ENCODE results near the gene PAFAH1B2. TPM values are rescaled to one million over a fixed set of nuclear protein-coding genes. Genes with fewer than 3 reads are reported as not detected.

PAFAH1B2 gene
- total and polyA plus RNA-seq, 10 of the 15 experiments (the other 5 are each of a cell fraction or from before 2014, with no cell fraction given), result 17.6 to 64.8 (median 47.6) TPM

DNA sequence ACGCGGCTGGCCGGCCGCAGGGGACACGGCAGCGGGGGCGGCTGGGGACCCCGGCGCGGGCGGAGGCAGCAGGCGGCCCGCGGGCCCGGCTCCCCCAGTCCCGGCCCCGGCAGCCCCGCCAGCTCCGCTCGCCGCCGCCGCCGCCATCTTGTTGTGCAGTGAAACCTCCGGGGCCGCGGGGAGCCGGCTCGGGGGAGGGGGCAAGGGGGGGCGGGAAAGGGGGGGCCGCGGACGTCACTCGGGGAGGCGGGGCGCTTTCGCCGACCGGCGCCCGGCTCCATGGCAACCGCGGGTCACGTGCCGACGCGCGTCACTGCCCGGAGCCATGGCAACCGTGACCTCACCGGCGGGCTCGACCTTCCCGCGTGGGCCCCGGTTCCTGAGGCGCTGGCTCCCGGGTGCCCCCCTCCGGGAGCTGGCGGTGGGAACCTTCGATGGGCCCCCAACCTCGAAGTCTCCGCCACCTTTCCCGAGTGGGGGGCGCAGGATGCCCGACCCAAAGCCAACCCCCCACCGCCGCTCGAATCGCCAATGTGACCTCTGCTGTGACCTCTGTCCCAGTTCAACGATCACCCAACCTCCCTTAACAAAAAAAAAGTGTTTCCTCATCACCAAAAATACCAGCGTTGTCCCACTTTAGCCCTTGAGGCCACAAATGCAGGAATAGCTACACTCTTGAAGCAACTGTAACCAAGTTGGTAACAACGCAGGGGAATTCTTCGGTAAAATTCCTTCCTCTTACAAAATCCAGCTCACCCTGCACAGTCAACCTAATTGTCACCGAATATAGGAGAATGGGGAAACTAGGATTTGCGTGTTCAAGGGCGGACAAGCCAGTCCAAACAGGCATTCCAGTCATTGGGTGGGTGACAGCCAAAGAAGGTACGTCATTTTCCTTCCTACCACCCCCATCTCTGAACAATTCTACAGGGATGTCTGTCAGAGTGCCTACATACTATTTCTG lies 45.5 kb upstream of the PAFAH1B2 start, which contains the start of gene SIK3 (continued):
- TF ChIP-seq, protein P1, sequence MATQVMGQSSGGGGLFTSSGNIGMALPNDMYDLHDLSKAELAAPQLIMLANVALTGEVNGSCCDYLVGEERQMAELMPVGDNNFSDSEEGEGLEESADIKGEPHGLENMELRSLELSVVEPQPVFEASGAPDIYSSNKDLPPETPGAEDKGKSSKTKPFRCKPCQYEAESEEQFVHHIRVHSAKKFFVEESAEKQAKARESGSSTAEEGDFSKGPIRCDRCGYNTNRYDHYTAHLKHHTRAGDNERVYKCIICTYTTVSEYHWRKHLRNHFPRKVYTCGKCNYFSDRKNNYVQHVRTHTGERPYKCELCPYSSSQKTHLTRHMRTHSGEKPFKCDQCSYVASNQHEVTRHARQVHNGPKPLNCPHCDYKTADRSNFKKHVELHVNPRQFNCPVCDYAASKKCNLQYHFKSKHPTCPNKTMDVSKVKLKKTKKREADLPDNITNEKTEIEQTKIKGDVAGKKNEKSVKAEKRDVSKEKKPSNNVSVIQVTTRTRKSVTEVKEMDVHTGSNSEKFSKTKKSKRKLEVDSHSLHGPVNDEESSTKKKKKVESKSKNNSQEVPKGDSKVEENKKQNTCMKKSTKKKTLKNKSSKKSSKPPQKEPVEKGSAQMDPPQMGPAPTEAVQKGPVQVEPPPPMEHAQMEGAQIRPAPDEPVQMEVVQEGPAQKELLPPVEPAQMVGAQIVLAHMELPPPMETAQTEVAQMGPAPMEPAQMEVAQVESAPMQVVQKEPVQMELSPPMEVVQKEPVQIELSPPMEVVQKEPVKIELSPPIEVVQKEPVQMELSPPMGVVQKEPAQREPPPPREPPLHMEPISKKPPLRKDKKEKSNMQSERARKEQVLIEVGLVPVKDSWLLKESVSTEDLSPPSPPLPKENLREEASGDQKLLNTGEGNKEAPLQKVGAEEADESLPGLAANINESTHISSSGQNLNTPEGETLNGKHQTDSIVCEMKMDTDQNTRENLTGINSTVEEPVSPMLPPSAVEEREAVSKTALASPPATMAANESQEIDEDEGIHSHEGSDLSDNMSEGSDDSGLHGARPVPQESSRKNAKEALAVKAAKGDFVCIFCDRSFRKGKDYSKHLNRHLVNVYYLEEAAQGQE (IDR thresholded peaks at IDR 0.05; ENCODE audit: low read depth, low read length), result no peak
- TF ChIP-seq CBFB (IDR thresholded peaks at IDR 0.05; ENCODE audit: low read depth), result no peak
- TF ChIP-seq NR2C2 (IDR thresholded peaks at IDR 0.05; ENCODE audit: borderline replicate concordance, control insufficient read depth, insufficient read length, low read depth), result no peak
- TF ChIP-seq, protein P2, sequence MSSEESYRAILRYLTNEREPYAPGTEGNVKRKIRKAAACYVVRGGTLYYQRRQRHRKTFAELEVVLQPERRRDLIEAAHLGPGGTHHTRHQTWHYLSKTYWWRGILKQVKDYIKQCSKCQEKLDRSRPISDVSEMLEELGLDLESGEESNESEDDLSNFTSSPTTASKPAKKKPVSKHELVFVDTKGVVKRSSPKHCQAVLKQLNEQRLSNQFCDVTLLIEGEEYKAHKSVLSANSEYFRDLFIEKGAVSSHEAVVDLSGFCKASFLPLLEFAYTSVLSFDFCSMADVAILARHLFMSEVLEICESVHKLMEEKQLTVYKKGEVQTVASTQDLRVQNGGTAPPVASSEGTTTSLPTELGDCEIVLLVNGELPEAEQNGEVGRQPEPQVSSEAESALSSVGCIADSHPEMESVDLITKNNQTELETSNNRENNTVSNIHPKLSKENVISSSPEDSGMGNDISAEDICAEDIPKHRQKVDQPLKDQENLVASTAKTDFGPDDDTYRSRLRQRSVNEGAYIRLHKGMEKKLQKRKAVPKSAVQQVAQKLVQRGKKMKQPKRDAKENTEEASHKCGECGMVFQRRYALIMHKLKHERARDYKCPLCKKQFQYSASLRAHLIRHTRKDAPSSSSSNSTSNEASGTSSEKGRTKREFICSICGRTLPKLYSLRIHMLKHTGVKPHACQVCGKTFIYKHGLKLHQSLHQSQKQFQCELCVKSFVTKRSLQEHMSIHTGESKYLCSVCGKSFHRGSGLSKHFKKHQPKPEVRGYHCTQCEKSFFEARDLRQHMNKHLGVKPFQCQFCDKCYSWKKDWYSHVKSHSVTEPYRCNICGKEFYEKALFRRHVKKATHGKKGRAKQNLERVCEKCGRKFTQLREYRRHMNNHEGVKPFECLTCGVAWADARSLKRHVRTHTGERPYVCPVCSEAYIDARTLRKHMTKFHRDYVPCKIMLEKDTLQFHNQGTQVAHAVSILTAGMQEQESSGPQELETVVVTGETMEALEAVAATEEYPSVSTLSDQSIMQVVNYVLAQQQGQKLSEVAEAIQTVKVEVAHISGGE (CRISPR knock-in tag; IDR thresholded peaks at IDR 0.05), result no peak
- peak; percentile 95 for TF ChIP-seq DPF2 (IDR thresholded peaks at IDR 0.05)
- no peak for TF ChIP-seq HDAC6 (IDR thresholded peaks at IDR 0.05; ENCODE audit: unreplicated experiment)
- no peak for TF ChIP-seq SUZ12 (IDR thresholded peaks at IDR 0.05; ENCODE audit: unreplicated experiment)
- no peak for TF ChIP-seq ZNF274 (IDR thresholded peaks at IDR 0.05; ENCODE audit: insufficient read depth, insufficient read length)
- TF ChIP-seq FOXK2 (IDR thresholded peaks at IDR 0.05), result no peak
- peak; percentile 44; the same call in 1 of the 2 replicates for TF ChIP-seq BACH1 (IDR thresholded peaks at IDR 0.05; ENCODE audit: borderline replicate concordance)
- TF ChIP-seq, protein P3, sequence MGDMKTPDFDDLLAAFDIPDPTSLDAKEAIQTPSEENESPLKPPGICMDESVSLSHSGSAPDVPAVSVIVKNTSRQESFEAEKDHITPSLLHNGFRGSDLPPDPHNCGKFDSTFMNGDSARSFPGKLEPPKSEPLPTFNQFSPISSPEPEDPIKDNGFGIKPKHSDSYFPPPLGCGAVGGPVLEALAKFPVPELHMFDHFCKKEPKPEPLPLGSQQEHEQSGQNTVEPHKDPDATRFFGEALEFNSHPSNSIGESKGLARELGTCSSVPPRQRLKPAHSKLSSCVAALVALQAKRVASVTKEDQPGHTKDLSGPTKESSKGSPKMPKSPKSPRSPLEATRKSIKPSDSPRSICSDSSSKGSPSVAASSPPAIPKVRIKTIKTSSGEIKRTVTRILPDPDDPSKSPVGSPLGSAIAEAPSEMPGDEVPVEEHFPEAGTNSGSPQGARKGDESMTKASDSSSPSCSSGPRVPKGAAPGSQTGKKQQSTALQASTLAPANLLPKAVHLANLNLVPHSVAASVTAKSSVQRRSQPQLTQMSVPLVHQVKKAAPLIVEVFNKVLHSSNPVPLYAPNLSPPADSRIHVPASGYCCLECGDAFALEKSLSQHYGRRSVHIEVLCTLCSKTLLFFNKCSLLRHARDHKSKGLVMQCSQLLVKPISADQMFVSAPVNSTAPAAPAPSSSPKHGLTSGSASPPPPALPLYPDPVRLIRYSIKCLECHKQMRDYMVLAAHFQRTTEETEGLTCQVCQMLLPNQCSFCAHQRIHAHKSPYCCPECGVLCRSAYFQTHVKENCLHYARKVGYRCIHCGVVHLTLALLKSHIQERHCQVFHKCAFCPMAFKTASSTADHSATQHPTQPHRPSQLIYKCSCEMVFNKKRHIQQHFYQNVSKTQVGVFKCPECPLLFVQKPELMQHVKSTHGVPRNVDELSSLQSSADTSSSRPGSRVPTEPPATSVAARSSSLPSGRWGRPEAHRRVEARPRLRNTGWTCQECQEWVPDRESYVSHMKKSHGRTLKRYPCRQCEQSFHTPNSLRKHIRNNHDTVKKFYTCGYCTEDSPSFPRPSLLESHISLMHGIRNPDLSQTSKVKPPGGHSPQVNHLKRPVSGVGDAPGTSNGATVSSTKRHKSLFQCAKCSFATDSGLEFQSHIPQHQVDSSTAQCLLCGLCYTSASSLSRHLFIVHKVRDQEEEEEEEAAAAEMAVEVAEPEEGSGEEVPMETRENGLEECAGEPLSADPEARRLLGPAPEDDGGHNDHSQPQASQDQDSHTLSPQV (IDR thresholded peaks at IDR 0.05), result no peak
- TF ChIP-seq RBBP5 (conservative IDR thresholded peaks at IDR 0.05), result no peak
- TF ChIP-seq, protein P4, sequence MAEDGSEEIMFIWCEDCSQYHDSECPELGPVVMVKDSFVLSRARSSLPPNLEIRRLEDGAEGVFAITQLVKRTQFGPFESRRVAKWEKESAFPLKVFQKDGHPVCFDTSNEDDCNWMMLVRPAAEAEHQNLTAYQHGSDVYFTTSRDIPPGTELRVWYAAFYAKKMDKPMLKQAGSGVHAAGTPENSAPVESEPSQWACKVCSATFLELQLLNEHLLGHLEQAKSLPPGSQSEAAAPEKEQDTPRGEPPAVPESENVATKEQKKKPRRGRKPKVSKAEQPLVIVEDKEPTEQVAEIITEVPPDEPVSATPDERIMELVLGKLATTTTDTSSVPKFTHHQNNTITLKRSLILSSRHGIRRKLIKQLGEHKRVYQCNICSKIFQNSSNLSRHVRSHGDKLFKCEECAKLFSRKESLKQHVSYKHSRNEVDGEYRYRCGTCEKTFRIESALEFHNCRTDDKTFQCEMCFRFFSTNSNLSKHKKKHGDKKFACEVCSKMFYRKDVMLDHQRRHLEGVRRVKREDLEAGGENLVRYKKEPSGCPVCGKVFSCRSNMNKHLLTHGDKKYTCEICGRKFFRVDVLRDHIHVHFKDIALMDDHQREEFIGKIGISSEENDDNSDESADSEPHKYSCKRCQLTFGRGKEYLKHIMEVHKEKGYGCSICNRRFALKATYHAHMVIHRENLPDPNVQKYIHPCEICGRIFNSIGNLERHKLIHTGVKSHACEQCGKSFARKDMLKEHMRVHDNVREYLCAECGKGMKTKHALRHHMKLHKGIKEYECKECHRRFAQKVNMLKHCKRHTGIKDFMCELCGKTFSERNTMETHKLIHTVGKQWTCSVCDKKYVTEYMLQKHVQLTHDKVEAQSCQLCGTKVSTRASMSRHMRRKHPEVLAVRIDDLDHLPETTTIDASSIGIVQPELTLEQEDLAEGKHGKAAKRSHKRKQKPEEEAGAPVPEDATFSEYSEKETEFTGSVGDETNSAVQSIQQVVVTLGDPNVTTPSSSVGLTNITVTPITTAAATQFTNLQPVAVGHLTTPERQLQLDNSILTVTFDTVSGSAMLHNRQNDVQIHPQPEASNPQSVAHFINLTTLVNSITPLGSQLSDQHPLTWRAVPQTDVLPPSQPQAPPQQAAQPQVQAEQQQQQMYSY (CRISPR knock-in tag; IDR thresholded peaks at IDR 0.05), result no peak
